Measurements from ENCODE around the gene ACAP2. TPM values are rescaled to one million over a fixed set of nuclear protein-coding genes. Genes with fewer than 3 reads are reported as not detected.

Gene ACAP2
- total RNA-seq, 4 donors from 2014 or later: 53.5 to 69.8 (median 62.5) TPM

DNA sequence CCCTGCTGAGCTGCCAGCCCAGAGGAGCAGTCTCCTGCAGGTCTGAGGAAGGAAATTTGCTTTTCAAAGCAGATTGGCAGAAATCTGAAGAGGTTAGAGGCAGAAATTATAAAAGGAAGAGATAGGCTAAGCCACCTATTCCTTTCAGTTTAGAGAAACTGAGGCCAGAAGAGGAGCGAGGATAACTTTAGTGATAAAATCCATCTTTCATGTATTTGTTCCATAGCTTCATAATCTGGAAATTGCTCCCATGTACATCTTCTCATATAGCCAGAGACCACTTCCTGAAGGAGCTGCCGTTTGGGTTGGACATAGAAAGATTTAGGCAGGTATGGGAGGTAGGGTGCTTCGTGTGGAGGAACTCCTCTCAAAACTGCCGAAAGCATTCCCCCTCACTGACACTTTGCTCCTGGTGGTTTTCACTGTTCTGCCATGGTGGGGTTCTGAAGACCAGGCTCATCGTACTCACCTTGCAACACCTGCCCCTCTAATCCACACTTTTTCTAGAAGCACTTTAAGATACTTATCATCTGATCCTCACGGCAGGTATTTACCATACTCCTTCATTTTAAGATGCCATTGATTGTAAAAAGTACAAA, 670 bp upstream of the ACAP2 start:
- DNase-seq (ENCODE audit: low spot score in 2 of 2): no peak
- peaks cover 0 to 40% (median 18%) of the 10 kb centered on the region in 4 donors for H3K4me1 ChIP-seq
- peak overlapping the region in 3 of 4 donors; percentile 64 to 82 (median 71) for H3K27ac ChIP-seq
- peak overlapping the region; percentile 4 to 88 (median 29) for H3K4me3 ChIP-seq
- no peaks in the 10 kb centered on the region for H3K9me3 ChIP-seq
- H3K36me3 ChIP-seq: no peaks in the 10 kb centered on the region
- H3K27me3 ChIP-seq: no peaks in the 10 kb centered on the region
- 22 to 29% methylated on average over 6 of the region's 6 CpGs for WGBS, 2 donors
- TF ChIP-seq EP300 (IDR thresholded peaks at IDR 0.05) (no peak), POLR2A (IDR thresholded peaks at IDR 0.05) (no peak)

DNA sequence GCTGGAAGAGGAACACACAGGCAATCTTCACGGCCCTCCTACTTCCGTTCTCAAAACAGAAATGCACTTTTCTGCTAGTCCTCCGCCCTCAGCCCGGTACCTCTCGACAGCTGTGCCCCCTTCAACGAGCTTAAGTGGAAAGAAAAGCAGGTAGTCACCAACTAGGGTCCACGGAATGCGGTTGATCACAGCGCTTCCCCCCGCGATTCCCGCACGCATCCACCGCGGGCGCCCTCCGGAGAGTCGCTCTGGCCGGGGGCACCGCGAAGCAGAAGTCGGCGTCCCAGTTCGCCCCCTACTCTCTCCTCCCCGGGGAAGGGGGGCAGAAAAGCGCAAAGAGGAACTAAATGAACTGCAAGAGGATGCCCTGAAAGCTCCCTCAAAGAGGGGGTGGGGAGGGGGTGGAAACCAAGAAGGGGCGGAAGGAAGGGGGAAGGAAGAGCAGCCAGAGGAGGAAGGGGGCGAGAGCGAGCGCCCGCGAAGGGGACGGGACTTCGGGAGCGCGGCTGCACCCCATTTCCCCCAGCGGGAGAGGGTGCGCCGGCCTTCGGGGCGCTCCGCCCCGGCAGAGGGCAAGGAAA, 738 bp downstream of the ACAP2 start:
- WGBS, 2 donors: 0 to 1% methylated on average over 19 to 41 of the region's 43 CpGs
- TF ChIP-seq EP300 (IDR thresholded peaks at IDR 0.05): no peak
- no peak for TF ChIP-seq POLR2A (IDR thresholded peaks at IDR 0.05)
- TF ChIP-seq, protein P1, sequence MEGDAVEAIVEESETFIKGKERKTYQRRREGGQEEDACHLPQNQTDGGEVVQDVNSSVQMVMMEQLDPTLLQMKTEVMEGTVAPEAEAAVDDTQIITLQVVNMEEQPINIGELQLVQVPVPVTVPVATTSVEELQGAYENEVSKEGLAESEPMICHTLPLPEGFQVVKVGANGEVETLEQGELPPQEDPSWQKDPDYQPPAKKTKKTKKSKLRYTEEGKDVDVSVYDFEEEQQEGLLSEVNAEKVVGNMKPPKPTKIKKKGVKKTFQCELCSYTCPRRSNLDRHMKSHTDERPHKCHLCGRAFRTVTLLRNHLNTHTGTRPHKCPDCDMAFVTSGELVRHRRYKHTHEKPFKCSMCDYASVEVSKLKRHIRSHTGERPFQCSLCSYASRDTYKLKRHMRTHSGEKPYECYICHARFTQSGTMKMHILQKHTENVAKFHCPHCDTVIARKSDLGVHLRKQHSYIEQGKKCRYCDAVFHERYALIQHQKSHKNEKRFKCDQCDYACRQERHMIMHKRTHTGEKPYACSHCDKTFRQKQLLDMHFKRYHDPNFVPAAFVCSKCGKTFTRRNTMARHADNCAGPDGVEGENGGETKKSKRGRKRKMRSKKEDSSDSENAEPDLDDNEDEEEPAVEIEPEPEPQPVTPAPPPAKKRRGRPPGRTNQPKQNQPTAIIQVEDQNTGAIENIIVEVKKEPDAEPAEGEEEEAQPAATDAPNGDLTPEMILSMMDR (IDR thresholded peaks at IDR 0.05): no peak
- Histone ChIP-seq H3K27ac (peak overlapping the region; percentile 74 to 98 (median 92)), H3K27me3 (no peaks in the 10 kb centered on the region), H3K36me3 (no peaks in the 10 kb centered on the region), H3K4me1 (peaks cover 0 to 43% (median 18%) of the 10 kb centered on the region in 4 donors), H3K9me3 (no peaks in the 10 kb centered on the region), H3K4me3 (peak overlapping the region; percentile 64 to 99 (median 92))
- peak in 1 of 2 donors; percentile 25 for DNase-seq (ENCODE audit: low spot score in 2 of 2)

DNA sequence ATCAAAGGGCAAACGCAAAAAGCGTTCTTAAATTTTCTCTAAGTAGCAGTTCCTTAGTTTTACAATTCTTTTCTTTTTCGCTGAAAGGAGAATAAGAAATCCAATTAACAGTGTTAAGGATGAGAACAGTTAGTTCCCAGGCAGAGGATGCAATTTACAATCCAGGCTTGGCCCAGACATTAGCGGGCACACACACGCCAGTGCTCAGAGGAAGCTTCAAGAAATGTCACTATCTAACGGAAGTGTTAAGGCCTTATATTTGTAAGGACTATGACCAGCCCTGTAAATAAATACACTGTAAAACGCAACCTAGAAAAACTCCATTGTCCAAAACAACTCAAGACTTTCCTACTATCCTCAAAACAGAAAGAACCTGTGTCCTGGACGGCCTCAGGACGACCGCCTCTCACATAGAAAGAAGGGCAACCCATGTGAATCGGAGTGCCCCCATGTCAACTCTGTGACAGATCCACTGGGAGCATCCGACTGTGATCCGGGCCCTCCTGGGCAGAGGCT, 1.3 kb downstream of the ACAP2 start:
- peak overlapping the region; percentile 64 to 99 (median 92) for H3K4me3 ChIP-seq
- H3K36me3 ChIP-seq: no peaks in the 10 kb centered on the region
- H3K9me3 ChIP-seq: no peaks in the 10 kb centered on the region
- no peaks in the 10 kb centered on the region for H3K27me3 ChIP-seq
- 6 to 8% methylated on average over 13 of the region's 13 CpGs for WGBS, 2 donors
- peaks cover 0 to 43% (median 18%) of the 10 kb centered on the region in 4 donors for H3K4me1 ChIP-seq
- no peak for TF ChIP-seq POLR2A (IDR thresholded peaks at IDR 0.05)
- TF ChIP-seq, protein P1 (IDR thresholded peaks at IDR 0.05): no peak
- TF ChIP-seq EP300 (IDR thresholded peaks at IDR 0.05): no peak
- peak overlapping the region; percentile 74 to 98 (median 92) for H3K27ac ChIP-seq
- DNase-seq (ENCODE audit: low spot score in 2 of 2): peak in 1 of 2 donors; percentile 29

DNA sequence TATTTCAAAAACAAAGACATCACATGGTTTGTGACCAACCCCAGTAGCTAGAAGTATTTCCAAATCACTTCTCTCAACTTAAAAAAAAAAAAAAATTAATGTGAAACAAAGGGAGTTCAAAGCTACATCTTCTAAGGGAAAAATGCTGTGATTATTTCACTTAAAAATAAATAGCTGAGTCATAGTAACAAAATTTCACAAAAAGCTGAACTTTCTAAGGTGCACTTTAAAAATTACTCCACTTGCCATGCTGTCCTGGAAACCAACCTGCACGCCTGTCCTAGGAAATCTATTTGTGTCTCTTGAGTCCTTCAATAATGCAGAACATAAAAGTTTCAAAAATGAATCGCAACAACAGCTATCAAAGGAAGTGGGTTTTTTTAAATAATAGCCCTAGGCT, 1.8 kb downstream of the ACAP2 start:
- H3K27ac ChIP-seq: peak overlapping the region in 3 of 4 donors; percentile 91 to 98 (median 94)
- WGBS, 2 donors: 38 to 42% methylated on average over 2 of the region's 2 CpGs
- TF ChIP-seq, protein P1 (IDR thresholded peaks at IDR 0.05): no peak
- no peak for TF ChIP-seq POLR2A (IDR thresholded peaks at IDR 0.05)
- no peak for TF ChIP-seq EP300 (IDR thresholded peaks at IDR 0.05)
- H3K36me3 ChIP-seq: no peaks in the 10 kb centered on the region
- H3K27me3 ChIP-seq: no peaks in the 10 kb centered on the region
- DNase-seq (ENCODE audit: low spot score in 2 of 2): no peak
- no peaks in the 10 kb centered on the region for H3K9me3 ChIP-seq
- peak overlapping the region; percentile 64 to 99 (median 92) for H3K4me3 ChIP-seq
- H3K4me1 ChIP-seq: peaks cover 0 to 43% (median 18%) of the 10 kb centered on the region in 4 donors

DNA sequence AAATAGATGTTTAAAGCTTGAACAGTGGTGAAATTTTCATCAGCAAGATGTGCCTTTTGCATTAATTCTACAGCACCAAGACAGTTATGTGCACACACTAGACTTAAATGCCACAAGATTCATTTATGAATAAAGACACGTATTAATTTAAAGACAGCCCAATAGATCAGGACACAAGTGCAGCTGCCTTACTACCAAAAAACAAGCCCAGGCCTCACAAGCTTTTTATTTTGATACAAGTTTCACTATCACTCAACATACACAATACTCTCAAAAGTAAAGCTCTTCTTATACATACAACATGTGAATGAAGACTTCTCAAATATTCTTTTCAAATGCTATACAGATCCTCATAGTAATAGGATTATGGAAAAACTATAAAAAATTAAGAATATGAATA, 2.4 kb downstream of the ACAP2 start:
- DNase-seq (ENCODE audit: low spot score in 2 of 2): no peak
- H3K9me3 ChIP-seq: no peaks in the 10 kb centered on the region
- no peaks in the 10 kb centered on the region for H3K27me3 ChIP-seq
- no peaks in the 10 kb centered on the region for H3K36me3 ChIP-seq
- H3K4me3 ChIP-seq: no peak overlapping the region
- H3K4me1 ChIP-seq: peaks cover 0 to 43% (median 18%) of the 10 kb centered on the region in 4 donors
- peak overlapping the region in 1 of 4 donors; percentile 91 for H3K27ac ChIP-seq
- no peak for TF ChIP-seq POLR2A (IDR thresholded peaks at IDR 0.05)
- TF ChIP-seq EP300 (IDR thresholded peaks at IDR 0.05): no peak
- TF ChIP-seq, protein P1 (IDR thresholded peaks at IDR 0.05): no peak
- WGBS, 2 donors: 77 to 81% methylated on average over 1 of the region's 1 CpG

All from tibial nerve (tissue), 4 donors.